Measurements from ENCODE around the gene GPR176. TPM values are rescaled to one million over a fixed set of nuclear protein-coding genes. Genes with fewer than 3 reads are reported as not detected.

Gene GPR176
- total RNA-seq, 1 donor from 2014 or later = 15.9 TPM

GRCh38 chr15:39953521-39953920, 33.5 kb upstream of the GPR176 start:
- Mint-ChIP-seq H3K27ac (ENCODE audit: unreplicated experiment) (no peak overlapping the region), H3K9me3 (ENCODE audit: unreplicated experiment) (no peaks in the 10 kb centered on the region)
- no peak for TF ChIP-seq CTCF (IDR thresholded peaks at IDR 0.05; ENCODE audit: partially characterized antibody, unreplicated experiment)

GRCh38 chr15:39951561-39951960, 31.5 kb upstream of the GPR176 start:
- H3K36me3 Mint-ChIP-seq (ENCODE audit: unreplicated experiment) = no peaks in the 10 kb centered on the region
- no peaks in the 10 kb centered on the region for H3K27me3 Mint-ChIP-seq (ENCODE audit: unreplicated experiment)
- no peak for DNase-seq
- H3K27ac Mint-ChIP-seq (ENCODE audit: unreplicated experiment) = no peak overlapping the region
- H3K9me3 Mint-ChIP-seq (ENCODE audit: unreplicated experiment) = no peaks in the 10 kb centered on the region
- no peaks in the 10 kb centered on the region for H3K4me1 Mint-ChIP-seq (ENCODE audit: low read depth, unreplicated experiment)
- no peak overlapping the region for H3K4me3 Mint-ChIP-seq (ENCODE audit: unreplicated experiment)
- TF ChIP-seq CTCF (IDR thresholded peaks at IDR 0.05; ENCODE audit: partially characterized antibody, unreplicated experiment) = no peak

More at GRCh38 chr15:39953521-39953920, 33.5 kb upstream of the GPR176 start:
- no peak for DNase-seq
- no peaks in the 10 kb centered on the region for H3K4me1 Mint-ChIP-seq (ENCODE audit: low read depth, unreplicated experiment)
- H3K36me3 Mint-ChIP-seq (ENCODE audit: unreplicated experiment) = no peaks in the 10 kb centered on the region
- no peak overlapping the region for H3K4me3 Mint-ChIP-seq (ENCODE audit: unreplicated experiment)
- H3K27me3 Mint-ChIP-seq (ENCODE audit: unreplicated experiment) = no peaks in the 10 kb centered on the region

GRCh38 chr15:39948817-39949216, 28.8 kb upstream of the GPR176 start:
- H3K4me1 Mint-ChIP-seq (ENCODE audit: low read depth, unreplicated experiment) = no peaks in the 10 kb centered on the region
- no peaks in the 10 kb centered on the region for H3K9me3 Mint-ChIP-seq (ENCODE audit: unreplicated experiment)
- no peak for DNase-seq
- H3K27me3 Mint-ChIP-seq (ENCODE audit: unreplicated experiment) = no peaks in the 10 kb centered on the region
- H3K27ac Mint-ChIP-seq (ENCODE audit: unreplicated experiment) = no peak overlapping the region
- peaks cover 21% of the 10 kb centered on the region for H3K36me3 Mint-ChIP-seq (ENCODE audit: unreplicated experiment)
- TF ChIP-seq CTCF (IDR thresholded peaks at IDR 0.05; ENCODE audit: partially characterized antibody, unreplicated experiment) = no peak
- H3K4me3 Mint-ChIP-seq (ENCODE audit: unreplicated experiment) = no peak overlapping the region

- no peaks in the 10 kb centered on the region for H3K9me3 Mint-ChIP-seq (ENCODE audit: unreplicated experiment)
- no peak overlapping the region for H3K4me3 Mint-ChIP-seq (ENCODE audit: unreplicated experiment)
- peaks cover 22% of the 10 kb centered on the region for H3K36me3 Mint-ChIP-seq (ENCODE audit: unreplicated experiment)
- H3K27ac Mint-ChIP-seq (ENCODE audit: unreplicated experiment) = no peak overlapping the region
- H3K4me1 Mint-ChIP-seq (ENCODE audit: low read depth, unreplicated experiment) = no peaks in the 10 kb centered on the region
- no peak for DNase-seq
- no peaks in the 10 kb centered on the region for H3K27me3 Mint-ChIP-seq (ENCODE audit: unreplicated experiment)
- TF ChIP-seq CTCF (IDR thresholded peaks at IDR 0.05; ENCODE audit: partially characterized antibody, unreplicated experiment) = no peak
Observed at GRCh38 chr15:39947401-39948197, 27.5 kb upstream of the GPR176 start.

- peaks cover 22% of the 10 kb centered on the region for H3K36me3 Mint-ChIP-seq (ENCODE audit: unreplicated experiment)
- no peak overlapping the region for H3K4me3 Mint-ChIP-seq (ENCODE audit: unreplicated experiment)
- no peaks in the 10 kb centered on the region for H3K4me1 Mint-ChIP-seq (ENCODE audit: low read depth, unreplicated experiment)
- TF ChIP-seq CTCF (IDR thresholded peaks at IDR 0.05; ENCODE audit: partially characterized antibody, unreplicated experiment) = no peak
- no peaks in the 10 kb centered on the region for H3K27me3 Mint-ChIP-seq (ENCODE audit: unreplicated experiment)
- H3K27ac Mint-ChIP-seq (ENCODE audit: unreplicated experiment) = no peak overlapping the region
- DNase-seq = no peak
- no peaks in the 10 kb centered on the region for H3K9me3 Mint-ChIP-seq (ENCODE audit: unreplicated experiment)
Observed at GRCh38 chr15:39946862-39947261, 26.8 kb upstream of the GPR176 start.

Measured in glutamatergic neuron (in vitro differentiated cells).